Measurements from ENCODE around the gene SEPTIN2.

The SEPTIN2 gene

DNA sequence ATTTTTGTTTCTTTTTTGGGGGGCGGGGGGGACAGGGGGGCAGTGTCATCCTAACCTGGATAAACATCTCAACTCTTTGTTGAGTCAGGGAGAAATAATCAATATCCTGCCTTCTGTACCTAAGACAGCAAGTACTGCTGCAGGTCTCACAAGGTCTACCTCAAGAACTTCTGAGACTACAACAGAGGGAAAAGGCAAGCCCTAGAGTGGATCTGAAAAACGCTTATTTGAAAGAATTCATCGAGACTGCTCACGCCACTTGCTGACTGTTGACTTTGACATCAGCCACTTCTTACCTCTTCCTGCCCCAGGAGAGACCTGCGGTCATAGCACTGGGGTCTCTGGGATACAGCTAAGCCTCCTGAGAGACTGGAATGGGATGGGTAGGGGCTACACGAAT, 8.7 kb upstream of the SEPTIN2 start:
- H3K4me3 ChIP-seq (ENCODE audit: low read depth, low read length) = no peak overlapping the region
- H3K27me3 ChIP-seq (ENCODE audit: insufficient read depth, low read depth, severe bottlenecking) = no peaks in the 10 kb centered on the region
- TF ChIP-seq, protein P1, sequence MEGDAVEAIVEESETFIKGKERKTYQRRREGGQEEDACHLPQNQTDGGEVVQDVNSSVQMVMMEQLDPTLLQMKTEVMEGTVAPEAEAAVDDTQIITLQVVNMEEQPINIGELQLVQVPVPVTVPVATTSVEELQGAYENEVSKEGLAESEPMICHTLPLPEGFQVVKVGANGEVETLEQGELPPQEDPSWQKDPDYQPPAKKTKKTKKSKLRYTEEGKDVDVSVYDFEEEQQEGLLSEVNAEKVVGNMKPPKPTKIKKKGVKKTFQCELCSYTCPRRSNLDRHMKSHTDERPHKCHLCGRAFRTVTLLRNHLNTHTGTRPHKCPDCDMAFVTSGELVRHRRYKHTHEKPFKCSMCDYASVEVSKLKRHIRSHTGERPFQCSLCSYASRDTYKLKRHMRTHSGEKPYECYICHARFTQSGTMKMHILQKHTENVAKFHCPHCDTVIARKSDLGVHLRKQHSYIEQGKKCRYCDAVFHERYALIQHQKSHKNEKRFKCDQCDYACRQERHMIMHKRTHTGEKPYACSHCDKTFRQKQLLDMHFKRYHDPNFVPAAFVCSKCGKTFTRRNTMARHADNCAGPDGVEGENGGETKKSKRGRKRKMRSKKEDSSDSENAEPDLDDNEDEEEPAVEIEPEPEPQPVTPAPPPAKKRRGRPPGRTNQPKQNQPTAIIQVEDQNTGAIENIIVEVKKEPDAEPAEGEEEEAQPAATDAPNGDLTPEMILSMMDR (IDR thresholded peaks at IDR 0.05; ENCODE audit: low read depth, low read length) = no peak

DNA sequence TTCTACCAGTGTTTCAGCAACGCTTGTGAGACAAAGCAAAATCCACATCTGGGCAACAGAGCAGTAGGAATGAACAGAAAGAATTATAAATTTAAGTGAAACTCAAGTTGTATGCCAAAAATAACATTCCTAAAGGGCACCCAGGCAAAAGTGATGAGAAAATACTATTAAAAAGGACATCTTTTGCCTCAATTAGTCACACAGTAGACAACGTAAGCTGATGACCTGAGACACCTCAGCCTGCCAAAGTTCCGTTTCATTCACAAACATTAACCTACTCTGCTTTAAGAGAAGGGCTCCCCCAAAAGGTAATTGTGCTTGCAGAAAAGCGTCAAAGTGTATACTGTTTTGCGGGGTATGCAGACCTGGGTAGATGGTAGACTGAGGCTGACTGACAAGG, 7.5 kb upstream of the SEPTIN2 start:
- Histone ChIP-seq H3K4me3 (ENCODE audit: low read depth, low read length) (no peak overlapping the region), H3K9me3 (ENCODE audit: severe bottlenecking) (no peaks in the 10 kb centered on the region), H3K27ac (no peak overlapping the region), H3K27me3 (ENCODE audit: insufficient read depth, low read depth, severe bottlenecking) (no peaks in the 10 kb centered on the region), H3K36me3 (no peaks in the 10 kb centered on the region; the same call in none of the 2 replicates)
- TF ChIP-seq, protein P1 (IDR thresholded peaks at IDR 0.05; ENCODE audit: low read depth, low read length) = no peak
- DNase-seq = no peak

More for the DNA sequence above, 8.7 kb upstream of the SEPTIN2 start:
- no peak overlapping the region for H3K27ac ChIP-seq
- no peaks in the 10 kb centered on the region; the same call in none of the 2 replicates for H3K36me3 ChIP-seq
- no peak for DNase-seq
- no peaks in the 10 kb centered on the region for H3K9me3 ChIP-seq (ENCODE audit: severe bottlenecking)

DNA sequence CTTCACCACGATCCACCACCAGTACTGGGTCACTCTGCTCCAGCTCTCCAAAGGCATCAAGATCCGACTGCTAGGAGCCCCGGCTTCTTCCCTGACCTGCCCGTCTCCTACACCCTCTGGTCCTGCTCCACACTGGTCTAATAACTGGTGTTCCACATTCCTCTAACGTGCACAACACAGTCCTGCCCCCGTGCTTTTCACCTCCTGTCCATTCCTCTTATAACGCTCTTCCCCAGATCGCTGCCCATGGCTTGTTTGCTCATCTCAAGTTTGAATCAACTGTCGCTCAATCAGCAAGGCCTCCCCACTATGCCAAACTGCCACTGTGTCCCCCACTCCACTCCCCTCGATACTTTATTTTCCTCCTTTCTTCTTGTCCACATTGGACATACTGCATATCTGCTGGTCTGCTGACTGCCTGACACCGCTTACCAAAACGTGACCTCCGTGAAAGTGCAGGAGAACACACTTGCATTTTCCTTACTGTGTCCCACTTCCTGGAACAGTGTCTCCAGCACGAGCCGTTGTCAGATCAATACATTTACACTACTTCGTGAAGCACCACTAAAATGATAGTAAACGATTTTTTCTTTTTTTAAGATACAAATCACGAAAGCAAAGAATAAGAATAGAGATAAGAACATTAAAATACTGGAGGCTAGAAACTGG, 6.8 kb upstream of the SEPTIN2 start:
- H3K4me3 ChIP-seq (ENCODE audit: low read depth, low read length) = no peak overlapping the region
- TF ChIP-seq, protein P1 (IDR thresholded peaks at IDR 0.05; ENCODE audit: low read depth, low read length) = no peak
- H3K27me3 ChIP-seq (ENCODE audit: insufficient read depth, low read depth, severe bottlenecking) = no peaks in the 10 kb centered on the region
- no peak overlapping the region for H3K27ac ChIP-seq
- no peaks in the 10 kb centered on the region; the same call in none of the 2 replicates for H3K36me3 ChIP-seq
- DNase-seq = no peak
- no peaks in the 10 kb centered on the region for H3K9me3 ChIP-seq (ENCODE audit: severe bottlenecking)

DNA sequence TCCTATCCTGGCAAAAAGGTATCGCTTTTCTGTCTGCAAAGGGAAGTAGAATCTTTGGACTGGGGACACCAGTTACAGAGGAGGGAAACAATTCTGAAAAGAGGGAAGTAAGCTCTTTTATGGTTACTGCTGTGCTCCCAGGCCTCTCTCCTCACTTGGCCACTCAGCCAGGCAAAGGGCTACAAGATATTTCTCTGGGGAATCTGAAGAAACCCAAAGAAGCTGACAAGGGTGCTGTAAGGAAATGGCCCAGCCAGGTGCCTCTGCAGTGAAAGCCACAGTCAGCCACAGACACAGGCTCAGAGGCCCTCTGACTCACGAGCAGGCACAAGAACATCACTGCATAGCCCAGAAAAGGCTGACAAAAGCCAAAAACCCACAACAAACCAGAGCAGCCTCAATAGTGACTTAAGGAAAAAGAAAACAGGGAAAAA, 6.0 kb upstream of the SEPTIN2 start:
- TF ChIP-seq, protein P1 (IDR thresholded peaks at IDR 0.05; ENCODE audit: low read depth, low read length) = no peak
- Histone ChIP-seq H3K36me3 (no peaks in the 10 kb centered on the region; the same call in none of the 2 replicates), H3K9me3 (ENCODE audit: severe bottlenecking) (no peaks in the 10 kb centered on the region), H3K27me3 (ENCODE audit: insufficient read depth, low read depth, severe bottlenecking) (no peaks in the 10 kb centered on the region), H3K4me3 (ENCODE audit: low read depth, low read length) (no peak overlapping the region), H3K27ac (no peak overlapping the region)
- DNase-seq = no peak

DNA sequence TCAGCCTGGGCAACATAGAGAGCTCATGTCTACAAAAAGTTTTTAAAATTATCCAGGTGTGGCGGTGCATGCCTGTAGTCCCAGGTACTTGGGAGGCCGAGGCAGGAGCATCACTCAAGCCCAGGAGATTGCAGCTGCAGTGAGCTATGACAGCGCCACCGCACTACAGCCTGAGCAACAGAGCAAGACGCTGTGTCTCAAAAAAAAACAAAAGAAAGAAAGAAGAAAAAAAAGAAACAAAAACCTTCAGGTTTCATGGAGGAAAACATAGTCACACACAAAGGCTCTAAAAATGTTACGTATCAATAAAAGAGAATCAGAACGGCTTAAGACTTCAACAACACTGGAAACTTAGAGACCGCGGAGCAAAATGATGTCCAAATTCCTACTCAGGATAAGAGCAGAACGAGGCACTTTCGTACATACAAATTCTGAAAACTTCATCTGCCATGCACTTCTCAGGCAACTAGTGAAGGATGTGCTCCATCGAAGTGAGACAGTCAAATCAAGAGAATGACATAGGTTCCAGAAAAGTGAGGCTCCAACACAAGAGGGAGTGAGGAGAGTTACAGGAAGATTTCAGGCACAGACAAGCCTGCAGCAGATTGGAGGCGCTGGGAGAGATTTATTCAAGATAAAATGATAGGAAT, 4.7 kb upstream of the SEPTIN2 start:
- Histone ChIP-seq H3K27me3 (ENCODE audit: insufficient read depth, low read depth, severe bottlenecking) (no peaks in the 10 kb centered on the region), H3K4me3 (ENCODE audit: low read depth, low read length) (no peak overlapping the region), H3K36me3 (peaks cover 5% of the 10 kb centered on the region), H3K27ac (no peak overlapping the region), H3K9me3 (ENCODE audit: severe bottlenecking) (no peaks in the 10 kb centered on the region)
- TF ChIP-seq, protein P1 (IDR thresholded peaks at IDR 0.05; ENCODE audit: low read depth, low read length) = no peak
- no peak for DNase-seq
